Adipocyte (in vitro differentiated cells): ENCODE measurements around the gene FAM180B.
A peak's percentile ranks its signal among the peaks of the same experiment; 100 is the strongest.

ENCODE experiments used
- DNase-seq: peaks from one replicate; pipeline ENCODE4 v3.0.0-alpha.2; 2015; ENCODE audit warnings: low read depth
- H3K27me3 ChIP-seq: replicated peaks from 2 replicates; pipeline ENCODE4 v1.7.0; 2013; ENCODE audit warnings: mild to moderate bottlenecking, low read length, moderate library complexity; ENCODE audit not compliant: control insufficient read depth, insufficient read depth
- H3K36me3 ChIP-seq: 2 replicates; pipeline ENCODE4 v1.7.0; 2013; ENCODE audit warnings: low read length, mild to moderate bottlenecking, moderate library complexity; ENCODE audit not compliant: control insufficient read depth, insufficient read depth, severe bottlenecking
- H3K4me1 ChIP-seq: 2 replicates; pipeline ENCODE4 v1.7.0; 2013; ENCODE audit warnings: mild to moderate bottlenecking, low read length, moderate library complexity; ENCODE audit not compliant: control insufficient read depth, insufficient read depth
- H3K4me3 ChIP-seq: 2 replicates; pipeline ENCODE4 v1.7.0; 2013; ENCODE audit warnings: mild to moderate bottlenecking, low read length, moderate library complexity
- H3K9ac ChIP-seq: 2 replicates; pipeline ENCODE4 v1.7.0; 2013; ENCODE audit warnings: mild to moderate bottlenecking, low read length, moderate library complexity
- H3K9me3 ChIP-seq: 2 replicates; pipeline ENCODE4 v1.7.0; 2013; ENCODE audit warnings: mild to moderate bottlenecking, low read length, moderate library complexity; ENCODE audit not compliant: control insufficient read depth

Gene FAM180B

DNA sequence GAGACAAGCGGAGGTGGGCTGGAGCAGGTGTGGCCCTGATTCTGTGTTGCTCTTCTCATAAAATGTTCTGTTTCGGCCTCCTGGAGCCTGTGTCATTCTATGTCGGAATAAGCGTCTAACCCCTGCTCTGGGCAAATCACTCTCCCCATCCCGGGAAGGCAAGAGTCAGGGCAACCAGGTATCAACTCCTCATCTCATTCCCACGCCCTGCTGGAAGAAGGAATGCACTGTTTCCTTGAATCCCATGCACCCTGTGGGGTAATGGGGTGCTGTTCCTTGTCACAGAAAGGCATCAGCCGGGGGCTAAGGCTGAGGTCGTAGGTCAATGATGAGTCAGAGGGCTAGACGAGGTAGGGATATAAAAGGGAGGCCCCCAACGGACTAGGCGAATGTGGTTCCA lies 2.6 kb downstream of the FAM180B start:
- DNase-seq: no peak
- Histone ChIP-seq H3K27me3 (peaks cover 35% of the 10 kb centered on the region), H3K4me3 (no peak overlapping the region), H3K9ac (no peak overlapping the region), H3K4me1 (peaks cover 18% of the 10 kb centered on the region), H3K9me3 (no peaks in the 10 kb centered on the region), H3K36me3 (peaks cover 11% of the 10 kb centered on the region)

DNA sequence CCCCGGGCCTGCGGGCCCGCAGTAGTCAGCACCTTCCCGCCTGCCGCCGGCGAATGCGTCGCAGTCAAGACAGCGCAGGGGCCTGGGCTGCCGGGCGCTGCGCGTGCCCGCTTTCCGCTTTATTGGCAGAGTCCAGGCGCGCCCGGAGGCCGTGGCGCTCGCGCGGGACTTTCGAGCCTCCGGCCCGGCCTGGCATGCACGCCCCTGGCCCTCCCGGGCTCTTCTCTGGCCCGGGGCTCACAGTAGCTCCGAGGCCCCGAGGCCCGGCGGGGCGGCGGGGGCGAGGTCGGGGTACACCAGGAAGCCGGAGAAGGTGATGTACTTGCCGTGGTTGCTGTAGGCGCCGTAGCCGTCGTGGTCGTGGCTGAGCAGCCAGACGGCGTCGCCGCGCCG lies 3.1 kb downstream of the FAM180B start:
- Histone ChIP-seq H3K9me3 (no peaks in the 10 kb centered on the region), H3K9ac (no peak overlapping the region), H3K4me1 (peaks cover 18% of the 10 kb centered on the region), H3K27me3 (peaks cover 37% of the 10 kb centered on the region), H3K4me3 (no peak overlapping the region), H3K36me3 (peaks cover 6% of the 10 kb centered on the region)
- no peak for DNase-seq

DNA sequence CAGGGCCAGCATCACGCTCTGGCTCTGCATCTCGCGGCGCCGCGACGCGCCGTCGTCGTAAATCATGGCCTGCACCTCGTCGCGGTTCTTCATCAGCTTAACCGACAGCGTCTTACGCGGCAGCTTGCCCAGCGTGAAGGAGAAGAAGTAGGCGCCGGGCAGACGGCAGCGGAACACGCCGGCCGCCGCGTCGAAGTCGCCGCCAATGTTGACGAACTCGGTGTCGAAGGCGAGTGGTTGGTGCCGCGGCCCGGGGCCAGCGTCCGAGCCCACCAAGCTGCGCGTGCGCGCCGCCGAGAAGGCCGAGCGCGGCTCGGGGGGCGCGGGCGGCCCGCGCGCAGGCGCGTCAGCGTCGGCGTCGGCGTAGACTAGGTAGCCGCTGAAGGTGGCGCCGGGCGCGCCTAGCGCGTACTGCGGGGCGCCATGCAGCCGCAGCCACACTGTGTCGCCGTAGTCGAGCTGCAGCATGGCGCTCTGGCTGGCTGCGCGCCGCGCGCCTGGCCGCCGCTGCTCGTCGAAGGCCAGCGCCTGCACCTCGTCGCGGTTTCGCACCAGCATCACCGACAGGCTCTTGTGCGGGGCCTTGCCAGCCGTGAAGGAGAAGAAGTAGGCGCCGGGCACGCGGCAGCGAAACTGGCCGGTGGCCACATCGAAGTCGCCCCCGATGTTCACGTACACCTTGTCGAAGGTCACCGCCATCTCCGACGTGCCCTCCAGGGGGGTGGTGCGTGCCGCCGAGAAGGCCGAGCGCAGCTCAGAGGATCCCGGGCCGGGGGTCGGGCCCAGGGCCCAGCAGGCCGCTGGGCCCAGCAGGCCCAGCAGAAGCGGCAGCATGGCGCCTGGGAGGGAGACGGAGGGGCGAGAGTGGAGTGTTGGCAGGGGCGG lies 3.7 kb downstream of the FAM180B start:
- Histone ChIP-seq H3K4me3 (no peak overlapping the region), H3K4me1 (peaks cover 18% of the 10 kb centered on the region), H3K36me3 (no peaks in the 10 kb centered on the region), H3K9me3 (no peaks in the 10 kb centered on the region), H3K9ac (no peak overlapping the region), H3K27me3 (peaks cover 43% of the 10 kb centered on the region)
- DNase-seq: no peak

DNA sequence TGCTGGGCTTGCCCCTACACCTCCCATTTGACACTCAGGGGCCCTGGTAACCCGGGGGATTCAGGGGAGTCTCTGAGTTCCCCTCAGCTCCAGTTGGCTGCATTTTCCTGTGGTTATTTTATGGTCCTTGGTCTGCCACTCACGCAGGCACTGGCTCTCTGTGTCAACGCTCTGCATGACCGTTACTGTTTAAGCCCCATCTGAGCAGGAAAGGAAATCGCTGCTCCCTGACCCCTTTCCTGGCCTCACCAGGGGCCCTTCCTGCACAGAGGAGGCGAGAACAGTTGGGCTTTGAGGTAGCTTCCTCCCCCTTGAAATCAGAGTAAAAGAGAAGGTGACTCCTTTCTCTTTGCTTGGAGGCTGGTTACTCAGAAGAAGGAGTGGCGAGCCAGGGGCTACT lies 5.3 kb downstream of the FAM180B start:
- no peaks in the 10 kb centered on the region for H3K36me3 ChIP-seq

DNA sequence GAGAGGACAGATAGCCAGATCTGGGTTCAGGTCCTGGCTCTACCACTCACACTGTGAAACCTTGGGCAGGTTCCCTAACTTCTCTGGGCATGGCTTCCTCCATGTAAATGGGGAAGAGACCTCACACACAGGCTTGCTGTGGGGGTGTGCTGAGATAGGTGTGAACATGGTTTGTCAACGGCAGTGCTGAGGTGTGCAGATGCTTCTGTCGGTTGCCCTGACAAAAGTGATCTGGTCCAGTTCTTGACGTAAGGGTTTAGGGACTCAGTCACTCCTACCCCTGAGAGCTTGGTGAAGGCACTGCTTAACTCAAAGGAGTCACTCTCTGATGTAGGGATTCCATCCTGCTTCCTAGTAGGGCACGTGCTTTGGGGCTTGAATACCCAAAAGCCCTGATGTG lies 5.8 kb downstream of the FAM180B start:
- no peak for DNase-seq
- H3K36me3 ChIP-seq: no peaks in the 10 kb centered on the region
- H3K4me3 ChIP-seq: no peak overlapping the region
- peaks cover 6% of the 10 kb centered on the region for H3K4me1 ChIP-seq
- no peak overlapping the region for H3K9ac ChIP-seq
- no peaks in the 10 kb centered on the region for H3K9me3 ChIP-seq
- peaks cover 48% of the 10 kb centered on the region for H3K27me3 ChIP-seq

More for the DNA sequence above, 5.3 kb downstream of the FAM180B start:
- H3K4me3 ChIP-seq: no peak overlapping the region
- no peak overlapping the region for H3K9ac ChIP-seq
- H3K27me3 ChIP-seq: peaks cover 48% of the 10 kb centered on the region
- H3K9me3 ChIP-seq: no peaks in the 10 kb centered on the region
- H3K4me1 ChIP-seq: peaks cover 7% of the 10 kb centered on the region
- DNase-seq: no peak

DNA sequence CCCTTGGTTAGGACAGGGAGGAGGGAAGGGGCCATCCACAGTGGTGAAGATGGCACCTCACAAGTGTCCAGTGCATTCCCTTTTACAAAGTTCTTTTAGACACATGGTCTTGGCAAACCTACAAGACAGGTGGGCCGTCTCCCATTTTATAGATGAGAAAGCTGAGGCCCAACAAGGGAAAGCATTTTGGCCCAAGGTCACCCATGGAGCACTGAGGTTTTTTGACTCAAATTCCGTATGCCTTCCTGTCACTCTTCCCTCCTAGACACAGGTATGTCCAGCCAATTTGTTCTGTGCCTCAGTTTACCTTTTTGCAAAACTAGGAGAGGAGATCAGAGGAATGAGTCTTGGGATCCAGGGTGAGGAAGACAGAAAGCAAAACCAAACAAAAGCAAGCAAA lies 6.5 kb downstream of the FAM180B start:
- H3K4me3 ChIP-seq: no peak overlapping the region
- no peak overlapping the region for H3K9ac ChIP-seq
- DNase-seq: no peak
- no peaks in the 10 kb centered on the region for H3K4me1 ChIP-seq
- peaks cover 48% of the 10 kb centered on the region for H3K27me3 ChIP-seq
- H3K9me3 ChIP-seq: no peaks in the 10 kb centered on the region
- H3K36me3 ChIP-seq: no peaks in the 10 kb centered on the region

DNA sequence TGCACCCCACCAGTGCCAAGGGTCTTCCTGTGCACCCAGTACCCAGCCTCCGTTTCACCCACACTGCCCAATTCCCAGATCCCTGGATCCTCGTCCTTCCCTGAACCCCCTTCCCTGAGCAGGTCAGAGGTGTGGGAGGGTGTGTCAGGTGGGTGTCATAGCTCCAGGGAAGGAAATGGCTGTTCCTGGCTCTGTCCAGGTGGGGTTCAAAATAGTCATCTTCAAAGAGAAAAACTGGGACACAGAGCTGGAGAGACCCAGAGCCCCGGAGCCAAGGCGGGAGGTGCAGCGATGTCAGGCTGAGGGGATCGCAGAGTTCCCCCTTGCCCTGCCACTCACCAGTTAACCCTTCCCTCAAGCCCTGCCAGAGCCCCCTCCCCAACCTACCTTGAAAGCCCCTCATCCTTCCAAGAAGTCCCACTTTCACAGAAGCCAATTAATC lies 7.0 kb downstream of the FAM180B start:
- H3K27me3 ChIP-seq: peaks cover 48% of the 10 kb centered on the region
- no peaks in the 10 kb centered on the region for H3K9me3 ChIP-seq
- no peak for DNase-seq
- no peaks in the 10 kb centered on the region for H3K4me1 ChIP-seq
- H3K36me3 ChIP-seq: no peaks in the 10 kb centered on the region
- no peak overlapping the region for H3K9ac ChIP-seq
- no peak overlapping the region for H3K4me3 ChIP-seq

DNA sequence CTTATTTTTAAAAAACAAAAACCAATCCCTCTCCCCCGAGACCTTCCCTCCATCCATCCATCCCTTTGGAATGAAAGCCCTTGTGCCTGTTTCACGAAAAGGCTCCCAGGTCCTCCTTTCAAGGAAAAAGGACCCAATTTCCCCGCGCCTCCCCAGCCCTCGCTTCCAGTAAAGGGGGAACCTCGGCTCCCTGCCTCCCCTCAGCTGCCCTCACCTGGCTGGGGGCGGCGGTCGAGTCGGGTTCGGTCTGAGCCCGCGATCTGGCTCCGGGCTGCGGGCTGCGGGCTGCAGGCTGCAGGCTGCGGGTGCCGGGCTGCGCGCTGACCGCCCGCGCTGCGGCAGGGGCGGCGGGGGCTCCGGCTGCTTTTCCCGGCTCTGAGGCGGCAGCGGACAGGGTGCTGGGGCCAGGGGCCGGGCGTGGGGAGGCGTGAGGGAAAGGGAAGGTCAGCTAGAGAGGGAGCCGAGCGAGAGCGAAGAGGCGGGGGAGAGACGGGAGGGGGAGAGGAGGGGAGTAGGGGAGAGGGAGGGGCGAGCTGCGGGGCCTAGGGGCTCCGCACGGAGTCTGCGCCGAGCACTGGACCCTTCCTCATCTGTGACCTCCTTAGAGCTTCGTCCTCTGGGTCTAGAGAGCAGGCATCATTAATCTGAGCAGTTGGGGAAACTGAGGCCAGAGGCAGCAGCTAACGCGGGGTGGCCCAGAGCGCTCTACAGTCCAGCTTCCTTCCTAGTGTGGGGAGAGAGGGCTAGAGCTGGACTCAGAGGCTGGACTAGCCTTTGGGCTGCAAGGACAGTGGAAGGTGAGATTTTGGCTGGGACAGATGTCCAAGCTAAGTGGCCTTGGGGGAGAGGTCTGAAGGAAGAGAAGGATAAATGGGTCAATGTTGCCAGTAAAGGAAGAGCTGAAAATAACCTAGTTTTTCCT lies 7.7 kb downstream of the FAM180B start, which contains the start of gene C1QTNF4:
TSS of gene C1QTNF4 (minus strand) at position 478 of the 922 bp plus-strand sequence. CDS start 3,601 bp downstream, outside the sequence.
- H3K9me3 ChIP-seq: no peaks in the 10 kb centered on the region
- no peak within 1 kb of the TSS for H3K4me3 ChIP-seq
- H3K36me3 ChIP-seq: no peaks in the 10 kb centered on the region
- peak; percentile 39 for DNase-seq
- H3K4me1 ChIP-seq: no peaks in the 10 kb centered on the region
- peaks cover 42% of the 10 kb centered on the region for H3K27me3 ChIP-seq
- H3K9ac ChIP-seq: no peak within 1 kb of the TSS

DNA sequence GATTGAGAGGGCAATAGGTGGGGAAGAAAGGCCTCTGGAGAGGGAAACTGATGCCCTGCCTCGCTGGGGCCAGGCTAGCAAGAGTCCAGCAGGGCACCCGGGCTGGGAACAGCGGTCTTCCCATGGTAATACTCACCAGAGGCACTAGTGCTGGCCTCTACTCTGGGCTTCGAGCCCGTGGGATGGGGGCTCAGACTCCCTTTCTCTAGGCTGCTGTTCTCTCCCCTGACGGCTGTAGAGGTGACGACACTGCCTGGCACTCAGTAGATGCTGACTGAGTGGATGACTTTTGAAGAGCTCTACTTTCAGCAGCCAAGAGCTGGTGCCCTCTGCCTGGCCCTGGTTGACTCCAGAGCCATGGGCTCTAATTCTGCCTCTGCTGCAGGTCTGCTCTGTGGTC lies 8.6 kb downstream of the FAM180B start:
- Histone ChIP-seq H3K4me1 (peaks cover 4% of the 10 kb centered on the region), H3K4me3 (no peak overlapping the region), H3K27me3 (peaks cover 38% of the 10 kb centered on the region), H3K9me3 (no peaks in the 10 kb centered on the region), H3K9ac (no peak overlapping the region), H3K36me3 (no peaks in the 10 kb centered on the region)
- no peak for DNase-seq

DNA sequence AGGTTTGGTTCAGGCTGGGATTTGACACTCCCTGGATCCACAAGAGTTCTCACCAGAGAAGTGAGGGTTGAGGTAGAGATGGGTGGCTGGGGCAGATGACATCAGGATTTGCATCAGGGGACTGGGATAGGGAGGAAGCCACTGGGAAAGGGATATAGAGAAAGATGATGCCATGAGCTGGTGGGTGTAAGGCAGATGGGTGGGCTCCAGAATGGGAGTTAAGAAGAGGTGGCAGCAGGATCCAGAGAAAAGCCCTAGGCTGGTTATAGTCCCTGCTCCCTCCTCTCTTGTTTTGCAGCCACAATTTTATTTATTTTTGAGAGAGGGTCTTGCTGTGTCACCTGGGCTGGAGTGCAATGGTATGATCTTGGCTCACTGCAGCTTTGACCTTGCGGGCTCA lies 9.5 kb downstream of the FAM180B start:
- Histone ChIP-seq H3K36me3 (no peaks in the 10 kb centered on the region), H3K4me1 (peaks cover 4% of the 10 kb centered on the region), H3K27me3 (peaks cover 35% of the 10 kb centered on the region), H3K9ac (no peak overlapping the region), H3K4me3 (no peak overlapping the region), H3K9me3 (no peaks in the 10 kb centered on the region)
- no peak for DNase-seq

DNA sequence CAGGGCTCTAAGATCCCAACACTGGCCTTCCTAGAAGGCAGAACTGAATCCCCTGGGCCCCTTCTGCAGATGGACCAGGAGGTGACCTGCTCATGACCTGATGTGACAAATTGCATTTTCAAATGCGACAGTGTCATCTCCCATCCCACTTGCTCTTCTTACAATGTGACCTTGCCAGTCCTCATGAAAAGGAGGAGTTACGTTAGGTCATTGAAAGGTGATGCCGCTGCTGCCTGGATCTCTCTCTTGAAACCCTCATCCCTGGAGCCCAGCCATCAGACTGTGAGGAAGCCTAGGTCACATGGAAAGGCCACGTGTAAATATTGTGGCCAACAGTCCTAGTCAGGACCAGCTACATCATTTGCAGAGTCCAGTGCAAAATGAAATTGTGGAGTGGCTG lies 13.4 kb downstream of the FAM180B start:
- H3K4me1 ChIP-seq: peaks cover 4% of the 10 kb centered on the region
- H3K9ac ChIP-seq: no peak overlapping the region
- H3K9me3 ChIP-seq: no peaks in the 10 kb centered on the region
- no peaks in the 10 kb centered on the region for H3K36me3 ChIP-seq
- DNase-seq: no peak
- no peak overlapping the region for H3K4me3 ChIP-seq
- H3K27me3 ChIP-seq: peaks cover 8% of the 10 kb centered on the region
